HepG2 (cell line): ENCODE results near the gene HMGCS2. TPM values are rescaled to one million over a fixed set of nuclear protein-coding genes. Genes with fewer than 3 reads are reported as not detected.

ENCODE experiments used
- AGO1 ChIP-seq: fragments of 200-400 bp; formaldehyde crosslinking; IDR thresholded peaks from 2 replicates; pipeline ENCODE4 v1.6.1; 2017; ENCODE audit warnings: mild to moderate bottlenecking, low read depth, low read length, moderate library complexity; ENCODE audit not compliant: poor library complexity, severe bottlenecking
- AGO2 ChIP-seq: fragments of 200-400 bp; formaldehyde crosslinking; optimal IDR thresholded peaks from 2 replicates; pipeline ENCODE3; 2017; ENCODE audit warnings: mild to moderate bottlenecking, low read depth, low read length, moderate library complexity
- CBFB ChIP-seq: sonication (generic); formaldehyde crosslinking; IDR thresholded peaks from 2 replicates; pipeline ENCODE4 v1.4.0; 2020; ENCODE audit warnings: missing genetic modification reagents
- ELF1 ChIP-seq: sonication (generic); formaldehyde crosslinking; IDR thresholded peaks from 2 replicates; pipeline ENCODE4 v1.4.0; 2020; ENCODE audit warnings: missing genetic modification reagents
- ELF3 ChIP-seq: IDR thresholded peaks from 2 replicates; pipeline ENCODE4 v1.6.1; 2016; ENCODE audit warnings: missing genetic modification reagents, missing compliant biosample characterization
- GPBP1L1 ChIP-seq: sonication (generic); formaldehyde crosslinking; IDR thresholded peaks from 2 replicates; pipeline ENCODE4 v1.5.0; 2020; ENCODE audit warnings: mild to moderate bottlenecking, missing genetic modification reagents
- ISX ChIP-seq: sonication (generic); formaldehyde crosslinking; conservative IDR thresholded peaks from 2 replicates; pipeline ENCODE4 v1.5.0; 2020; ENCODE audit warnings: missing genetic modification reagents
- MTF2 ChIP-seq: sonication (generic); formaldehyde crosslinking; IDR thresholded peaks from 2 replicates; pipeline ENCODE4 v1.5.0; 2020; ENCODE audit warnings: missing genetic modification reagents, borderline replicate concordance
- NCOA5 ChIP-seq: sonication (generic); formaldehyde crosslinking; IDR thresholded peaks from 2 replicates; pipeline ENCODE4 v1.4.0; 2020; ENCODE audit warnings: missing genetic modification reagents
- NFIB ChIP-seq: sonication (generic); formaldehyde crosslinking; IDR thresholded peaks from 2 replicates; pipeline ENCODE4 v1.9.0; 2021; ENCODE audit warnings: missing genetic modification reagents, mild to moderate bottlenecking, borderline replicate concordance
- NR2F1 ChIP-seq, 2 experiments: fragments of 450-650 bp in 1 of 2; formaldehyde crosslinking in 1 of 2; IDR thresholded peaks; 2 replicates each; pipeline versions ENCODE4 v1.5.0 to v1.6.1; 2016 to 2020; ENCODE audit warnings: mild to moderate bottlenecking in 1 of 2, missing compliant biosample characterization in 1 of 2, missing genetic modification reagents in 1 of 2, moderate library complexity in 1 of 2
- PRPF4 ChIP-seq: fragments of 200-400 bp; formaldehyde crosslinking; IDR thresholded peaks from 2 replicates; pipeline ENCODE4 v1.6.1; 2016; ENCODE audit warnings: low read length, low read depth; ENCODE audit not compliant: poor library complexity, severe bottlenecking
- RBAK ChIP-seq: sonication (generic); formaldehyde crosslinking; IDR thresholded peaks from 2 replicates; pipeline ENCODE4 v1.5.1; 2020; ENCODE audit warnings: mild to moderate bottlenecking, missing genetic modification reagents
- RXRA ChIP-seq: sonication (generic); formaldehyde crosslinking; IDR thresholded peaks from 2 replicates; pipeline ENCODE4 v1.5.1; 2020; ENCODE audit warnings: missing genetic modification reagents
- ZBED4 ChIP-seq: sonication (generic); formaldehyde crosslinking; IDR thresholded peaks from 2 replicates; pipeline ENCODE4 v1.4.0; 2020; ENCODE audit warnings: missing genetic modification reagents, borderline replicate concordance
- ZNF563 ChIP-seq: sonication (generic); formaldehyde crosslinking; IDR thresholded peaks from 2 replicates; pipeline ENCODE4 v1.8.0; 2022; ENCODE audit warnings: mild to moderate bottlenecking, moderate library complexity, missing genetic modification reagents
- ZSCAN21 ChIP-seq: sonication (generic); formaldehyde crosslinking; IDR thresholded peaks from 2 replicates; pipeline ENCODE4 v1.8.0; 2022; ENCODE audit warnings: mild to moderate bottlenecking, missing genetic modification reagents, moderate library complexity, borderline replicate concordance
- polyA plus RNA-seq, 8 experiments: library from polyadenylated mRNA; depleted of rRNA in 3 of 8; stranded (reverse) in 7 of 8; unstranded in 1 of 8; fragments of >200 nt; fragmentation: Illumina TruSeq in 4 of 8; extraction: Trizol in 4 of 8; gene quantifications; 2 replicates each; pipeline versions ENCODE4 v1.2.1 to v1.2.3, GENCODE V29; 2011 to 2016; ENCODE audit warnings: low read depth in 4 of 8, missing spikeins in 1 of 8, mixed read lengths in 1 of 8; ENCODE audit not compliant: insufficient read depth in 1 of 8
- total RNA-seq, 5 experiments: library from RNA; depleted of rRNA; stranded (reverse); fragments of >200 nt; fragmentation: Illumina TruSeq; extraction: Trizol; gene quantifications; 2 replicates each; pipeline ENCODE4 v1.2.3, GENCODE V29; 2016; ENCODE audit warnings: low read depth in 1 of 5
- TF ChIP-seq, protein P1 (sequence below), 2 experiments: IDR thresholded peaks; 2 replicates each; pipeline ENCODE4 v1.6.1; 2011 to 2012; ENCODE audit warnings: low read length in 2 of 2, borderline replicate concordance in 1 of 2, low read depth in 1 of 2, mild to moderate bottlenecking in 1 of 2, moderate library complexity in 1 of 2
- TF ChIP-seq, protein P2 (sequence below): sonication (generic); formaldehyde crosslinking; IDR thresholded peaks from 2 replicates; pipeline ENCODE4 v1.9.0; 2022; ENCODE audit warnings: missing genetic modification reagents, mild to moderate bottlenecking, borderline replicate concordance

The HMGCS2 gene
- total and polyA plus RNA-seq, 2 of the 13 experiments (the other 11 are each of a cell fraction or from before 2014, with no cell fraction given) = 0.44 to 1.5 TPM

DNA sequence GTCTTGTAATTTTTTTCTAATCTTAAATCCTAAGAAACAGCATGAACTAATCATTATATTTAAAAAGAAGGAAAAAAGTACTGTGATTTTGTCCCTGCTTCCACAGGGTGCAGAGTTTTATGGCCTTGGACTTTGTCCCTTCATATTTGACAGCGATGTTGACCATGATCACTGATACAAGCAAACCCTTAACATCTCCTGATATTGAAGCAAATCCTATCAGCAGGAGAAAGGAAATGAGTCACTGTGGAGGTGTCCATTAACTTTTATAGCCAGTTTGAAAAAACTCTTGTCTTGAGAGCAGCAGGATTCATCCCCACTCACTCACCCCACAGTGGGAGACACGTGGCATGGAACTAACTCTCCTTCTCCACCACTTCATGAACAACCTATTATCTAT, 47.7 kb upstream of the HMGCS2 start (continued):
- TF ChIP-seq ZBED4 (CRISPR knock-in tag) (no peak), CBFB (CRISPR knock-in tag) (no peak), RBAK (CRISPR knock-in tag) (no peak), NCOA5 (CRISPR knock-in tag) (no peak), RXRA (CRISPR knock-in tag) (no peak), PRPF4 (no peak), ISX (CRISPR knock-in tag) (no peak), NFIB (CRISPR knock-in tag) (no peak), MTF2 (CRISPR knock-in tag) (no peak), ELF1 (CRISPR knock-in tag) (no peak), GPBP1L1 (no peak), NR2F1 (CRISPR knock-in tag; IDR thresholded peaks at IDR 0.05) (no peak), AGO1 (no peak), ZNF563 (CRISPR knock-in tag) (no peak), ZSCAN21 (CRISPR knock-in tag) (no peak), AGO2 (no peak), ELF3 (CRISPR knock-in tag) (peak; percentile 44; the same call in 1 of the 2 replicates)
- TF ChIP-seq, protein P1, sequence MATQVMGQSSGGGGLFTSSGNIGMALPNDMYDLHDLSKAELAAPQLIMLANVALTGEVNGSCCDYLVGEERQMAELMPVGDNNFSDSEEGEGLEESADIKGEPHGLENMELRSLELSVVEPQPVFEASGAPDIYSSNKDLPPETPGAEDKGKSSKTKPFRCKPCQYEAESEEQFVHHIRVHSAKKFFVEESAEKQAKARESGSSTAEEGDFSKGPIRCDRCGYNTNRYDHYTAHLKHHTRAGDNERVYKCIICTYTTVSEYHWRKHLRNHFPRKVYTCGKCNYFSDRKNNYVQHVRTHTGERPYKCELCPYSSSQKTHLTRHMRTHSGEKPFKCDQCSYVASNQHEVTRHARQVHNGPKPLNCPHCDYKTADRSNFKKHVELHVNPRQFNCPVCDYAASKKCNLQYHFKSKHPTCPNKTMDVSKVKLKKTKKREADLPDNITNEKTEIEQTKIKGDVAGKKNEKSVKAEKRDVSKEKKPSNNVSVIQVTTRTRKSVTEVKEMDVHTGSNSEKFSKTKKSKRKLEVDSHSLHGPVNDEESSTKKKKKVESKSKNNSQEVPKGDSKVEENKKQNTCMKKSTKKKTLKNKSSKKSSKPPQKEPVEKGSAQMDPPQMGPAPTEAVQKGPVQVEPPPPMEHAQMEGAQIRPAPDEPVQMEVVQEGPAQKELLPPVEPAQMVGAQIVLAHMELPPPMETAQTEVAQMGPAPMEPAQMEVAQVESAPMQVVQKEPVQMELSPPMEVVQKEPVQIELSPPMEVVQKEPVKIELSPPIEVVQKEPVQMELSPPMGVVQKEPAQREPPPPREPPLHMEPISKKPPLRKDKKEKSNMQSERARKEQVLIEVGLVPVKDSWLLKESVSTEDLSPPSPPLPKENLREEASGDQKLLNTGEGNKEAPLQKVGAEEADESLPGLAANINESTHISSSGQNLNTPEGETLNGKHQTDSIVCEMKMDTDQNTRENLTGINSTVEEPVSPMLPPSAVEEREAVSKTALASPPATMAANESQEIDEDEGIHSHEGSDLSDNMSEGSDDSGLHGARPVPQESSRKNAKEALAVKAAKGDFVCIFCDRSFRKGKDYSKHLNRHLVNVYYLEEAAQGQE (IDR thresholded peaks at IDR 0.05; ENCODE audit: borderline replicate concordance in 1 of 2, low read depth in 1 of 2, low read length in 2 of 2) = no peak
- TF ChIP-seq, protein P2, sequence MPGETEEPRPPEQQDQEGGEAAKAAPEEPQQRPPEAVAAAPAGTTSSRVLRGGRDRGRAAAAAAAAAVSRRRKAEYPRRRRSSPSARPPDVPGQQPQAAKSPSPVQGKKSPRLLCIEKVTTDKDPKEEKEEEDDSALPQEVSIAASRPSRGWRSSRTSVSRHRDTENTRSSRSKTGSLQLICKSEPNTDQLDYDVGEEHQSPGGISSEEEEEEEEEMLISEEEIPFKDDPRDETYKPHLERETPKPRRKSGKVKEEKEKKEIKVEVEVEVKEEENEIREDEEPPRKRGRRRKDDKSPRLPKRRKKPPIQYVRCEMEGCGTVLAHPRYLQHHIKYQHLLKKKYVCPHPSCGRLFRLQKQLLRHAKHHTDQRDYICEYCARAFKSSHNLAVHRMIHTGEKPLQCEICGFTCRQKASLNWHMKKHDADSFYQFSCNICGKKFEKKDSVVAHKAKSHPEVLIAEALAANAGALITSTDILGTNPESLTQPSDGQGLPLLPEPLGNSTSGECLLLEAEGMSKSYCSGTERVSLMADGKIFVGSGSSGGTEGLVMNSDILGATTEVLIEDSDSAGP (CRISPR knock-in tag) = no peak
